WTC11 (cell line): ENCODE measurements around the gene PLA2G4A. TPM values are rescaled to one million over a fixed set of nuclear protein-coding genes. Genes with fewer than 3 reads are reported as not detected.

Experiments
- ATAC-seq: fragments of 200-7000 bp; cut with Tn5 transposase; 2 replicates; pipeline ENCODE4 v1.10.0; 2021; ENCODE audit warnings: mild to moderate bottlenecking, moderate library complexity
- CTCF ChIA-PET: fragments of 300-600 bp; sonication (Branson Sonifier 250); formaldehyde crosslinking; loops from one replicate; lab custom pipeline; 2021; ENCODE audit warnings: antibody characterized with exemption; lab: Charles Lee
- POLR2A ChIA-PET: fragments of 350-600 bp; sonication (Branson Sonifier 250); formaldehyde crosslinking; loops from one replicate; lab custom pipeline; 2021; ENCODE audit warnings: antibody characterized with exemption; lab: Charles Lee
- DNase-seq: peaks from one replicate; pipeline ENCODE4 v3.0.0; 2021; ENCODE audit warnings: low spot score
- H3K27ac Mint-ChIP-seq: 2 replicates; pipeline ENCODE4 v1.8.0; 2021; ENCODE audit warnings: mixed read lengths
- H3K27me3 Mint-ChIP-seq: 2 replicates; pipeline ENCODE4 v1.8.0; 2021; ENCODE audit warnings: low read depth, mild to moderate bottlenecking, moderate library complexity, mixed read lengths
- H3K36me3 Mint-ChIP-seq: 2 replicates; pipeline ENCODE4 v1.8.0; 2021; ENCODE audit warnings: mixed read lengths
- H3K4me1 Mint-ChIP-seq: 2 replicates; pipeline ENCODE4 v1.8.0; 2022; ENCODE audit warnings: mixed read lengths
- H3K4me3 Mint-ChIP-seq: 2 replicates; pipeline ENCODE4 v1.8.0; 2021; ENCODE audit warnings: mild to moderate bottlenecking, moderate library complexity, mixed read lengths
- H3K9me3 Mint-ChIP-seq: 2 replicates; pipeline ENCODE4 v1.8.0; 2021; ENCODE audit warnings: mixed read lengths
- E2F4 ChIP-seq: sonication (generic); formaldehyde crosslinking; IDR thresholded peaks from 2 replicates; pipeline ENCODE4 v1.8.1; 2022; ENCODE audit warnings: low read depth, mild to moderate bottlenecking, moderate library complexity, missing genetic modification reagents, borderline replicate concordance
- E2F5 ChIP-seq: sonication (generic); formaldehyde crosslinking; IDR thresholded peaks from 2 replicates; pipeline ENCODE4 v1.8.1; 2022; ENCODE audit warnings: mild to moderate bottlenecking, moderate library complexity, missing genetic modification reagents
- ELF4 ChIP-seq: sonication (generic); formaldehyde crosslinking; IDR thresholded peaks from 2 replicates; pipeline ENCODE4 v1.8.1; 2022; ENCODE audit warnings: low read depth, mild to moderate bottlenecking, moderate library complexity, missing genetic modification reagents
- EMX1 ChIP-seq: fragments of 250-450 bp; sonication (Bioruptor Pico); IDR thresholded peaks from 2 replicates; pipeline ENCODE4 v1.8.0; 2021; ENCODE audit warnings: mild to moderate bottlenecking
- ESRRA ChIP-seq: sonication (generic); formaldehyde crosslinking; IDR thresholded peaks from 2 replicates; pipeline ENCODE4 v1.8.1; 2022; ENCODE audit warnings: mild to moderate bottlenecking, missing genetic modification reagents, borderline replicate concordance
- FOXP1 ChIP-seq: sonication (generic); formaldehyde crosslinking; IDR thresholded peaks from 2 replicates; pipeline ENCODE4 v1.8.0; 2022; ENCODE audit warnings: missing genetic modification reagents, mild to moderate bottlenecking, moderate library complexity, borderline replicate concordance
- GTF2I ChIP-seq: fragments of 250-450 bp; sonication (Bioruptor Pico); conservative IDR thresholded peaks from 2 replicates; pipeline ENCODE4 v1.4.0; 2021; ENCODE audit warnings: mild to moderate bottlenecking
- IRF2 ChIP-seq: sonication (generic); formaldehyde crosslinking; IDR thresholded peaks from 2 replicates; pipeline ENCODE4 v1.8.0; 2022; ENCODE audit warnings: low read depth, missing genetic modification reagents, borderline replicate concordance
- PRRX2 ChIP-seq: fragments of 250-450 bp; sonication (Bioruptor Pico); IDR thresholded peaks from 2 replicates; pipeline ENCODE4 v1.8.0; 2021; ENCODE audit warnings: mild to moderate bottlenecking
- RELA ChIP-seq: sonication (generic); formaldehyde crosslinking; IDR thresholded peaks from 2 replicates; pipeline ENCODE4 v1.8.1; 2022; ENCODE audit warnings: missing genetic modification reagents, mild to moderate bottlenecking, borderline replicate concordance
- SMAD3 ChIP-seq: sonication (generic); formaldehyde crosslinking; IDR thresholded peaks from 2 replicates; pipeline ENCODE4 v1.8.0; 2022; ENCODE audit warnings: missing genetic modification reagents, mild to moderate bottlenecking, borderline replicate concordance
- ZMAT4 ChIP-seq: fragments of 250-450 bp; sonication (Bioruptor Pico); IDR thresholded peaks from 2 replicates; pipeline ENCODE4 v1.9.0; 2021; ENCODE audit warnings: mild to moderate bottlenecking
- ZNF121 ChIP-seq: sonication (generic); formaldehyde crosslinking; IDR thresholded peaks from 2 replicates; pipeline ENCODE4 v1.8.0; 2023; ENCODE audit warnings: missing genetic modification reagents
- ZNF263 ChIP-seq: sonication (generic); formaldehyde crosslinking; IDR thresholded peaks from 2 replicates; pipeline ENCODE4 v1.8.1; 2022; ENCODE audit warnings: low read depth, mild to moderate bottlenecking, moderate library complexity, missing genetic modification reagents
- total RNA-seq: library from RNA; stranded (reverse); gene quantifications from 3 replicates; pipeline ENCODE4 v1.2.3, GENCODE V29; 2021
- TF ChIP-seq, protein P1 (sequence below): sonication (generic); formaldehyde crosslinking; IDR thresholded peaks from 2 replicates; pipeline ENCODE4 v1.8.0; 2022; ENCODE audit warnings: mild to moderate bottlenecking, missing genetic modification reagents
- TF ChIP-seq, protein P2 (sequence below): sonication (generic); formaldehyde crosslinking; IDR thresholded peaks from 2 replicates; pipeline ENCODE4 v1.8.0; 2022; ENCODE audit warnings: mild to moderate bottlenecking, missing genetic modification reagents
- TF ChIP-seq, protein P3 (sequence below): sonication (generic); formaldehyde crosslinking; IDR thresholded peaks from 2 replicates; pipeline ENCODE4 v1.8.1; 2023; ENCODE audit warnings: mild to moderate bottlenecking, missing genetic modification reagents
- TF ChIP-seq, protein P4 (sequence below): sonication (generic); formaldehyde crosslinking; IDR thresholded peaks from 2 replicates; pipeline ENCODE4 v1.8.0; 2022; ENCODE audit warnings: missing genetic modification reagents

The PLA2G4A gene
- total RNA-seq, 1 experiment from 2014 or later: 1.3 TPM

- TF ChIP-seq IRF2 (no peak), E2F4 (CRISPR knock-in tag) (no peak), GTF2I (CRISPR knock-in tag) (no peak), SMAD3 (CRISPR knock-in tag) (no peak), ZNF263 (CRISPR knock-in tag) (no peak), ELF4 (CRISPR knock-in tag) (no peak), FOXP1 (CRISPR knock-in tag) (no peak), EMX1 (CRISPR knock-in tag) (no peak), ZNF121 (CRISPR knock-in tag) (no peak), RELA (CRISPR knock-in tag) (no peak), ZMAT4 (no peak), PRRX2 (no peak), E2F5 (CRISPR knock-in tag) (no peak), ESRRA (CRISPR knock-in tag) (no peak)
- TF ChIP-seq, protein P1, sequence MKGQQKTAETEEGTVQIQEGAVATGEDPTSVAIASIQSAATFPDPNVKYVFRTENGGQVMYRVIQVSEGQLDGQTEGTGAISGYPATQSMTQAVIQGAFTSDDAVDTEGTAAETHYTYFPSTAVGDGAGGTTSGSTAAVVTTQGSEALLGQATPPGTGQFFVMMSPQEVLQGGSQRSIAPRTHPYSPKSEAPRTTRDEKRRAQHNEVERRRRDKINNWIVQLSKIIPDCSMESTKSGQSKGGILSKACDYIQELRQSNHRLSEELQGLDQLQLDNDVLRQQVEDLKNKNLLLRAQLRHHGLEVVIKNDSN (CRISPR knock-in tag): no peak
- TF ChIP-seq, protein P2, sequence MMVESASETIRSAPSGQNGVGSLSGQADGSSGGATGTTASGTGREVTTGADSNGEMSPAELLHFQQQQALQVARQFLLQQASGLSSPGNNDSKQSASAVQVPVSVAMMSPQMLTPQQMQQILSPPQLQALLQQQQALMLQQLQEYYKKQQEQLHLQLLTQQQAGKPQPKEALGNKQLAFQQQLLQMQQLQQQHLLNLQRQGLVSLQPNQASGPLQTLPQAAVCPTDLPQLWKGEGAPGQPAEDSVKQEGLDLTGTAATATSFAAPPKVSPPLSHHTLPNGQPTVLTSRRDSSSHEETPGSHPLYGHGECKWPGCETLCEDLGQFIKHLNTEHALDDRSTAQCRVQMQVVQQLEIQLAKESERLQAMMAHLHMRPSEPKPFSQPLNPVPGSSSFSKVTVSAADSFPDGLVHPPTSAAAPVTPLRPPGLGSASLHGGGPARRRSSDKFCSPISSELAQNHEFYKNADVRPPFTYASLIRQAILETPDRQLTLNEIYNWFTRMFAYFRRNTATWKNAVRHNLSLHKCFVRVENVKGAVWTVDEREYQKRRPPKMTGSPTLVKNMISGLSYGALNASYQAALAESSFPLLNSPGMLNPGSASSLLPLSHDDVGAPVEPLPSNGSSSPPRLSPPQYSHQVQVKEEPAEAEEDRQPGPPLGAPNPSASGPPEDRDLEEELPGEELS: no peak
- TF ChIP-seq, protein P3, sequence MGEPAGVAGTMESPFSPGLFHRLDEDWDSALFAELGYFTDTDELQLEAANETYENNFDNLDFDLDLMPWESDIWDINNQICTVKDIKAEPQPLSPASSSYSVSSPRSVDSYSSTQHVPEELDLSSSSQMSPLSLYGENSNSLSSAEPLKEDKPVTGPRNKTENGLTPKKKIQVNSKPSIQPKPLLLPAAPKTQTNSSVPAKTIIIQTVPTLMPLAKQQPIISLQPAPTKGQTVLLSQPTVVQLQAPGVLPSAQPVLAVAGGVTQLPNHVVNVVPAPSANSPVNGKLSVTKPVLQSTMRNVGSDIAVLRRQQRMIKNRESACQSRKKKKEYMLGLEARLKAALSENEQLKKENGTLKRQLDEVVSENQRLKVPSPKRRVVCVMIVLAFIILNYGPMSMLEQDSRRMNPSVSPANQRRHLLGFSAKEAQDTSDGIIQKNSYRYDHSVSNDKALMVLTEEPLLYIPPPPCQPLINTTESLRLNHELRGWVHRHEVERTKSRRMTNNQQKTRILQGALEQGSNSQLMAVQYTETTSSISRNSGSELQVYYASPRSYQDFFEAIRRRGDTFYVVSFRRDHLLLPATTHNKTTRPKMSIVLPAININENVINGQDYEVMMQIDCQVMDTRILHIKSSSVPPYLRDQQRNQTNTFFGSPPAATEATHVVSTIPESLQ: no peak
- TF ChIP-seq, protein P4, sequence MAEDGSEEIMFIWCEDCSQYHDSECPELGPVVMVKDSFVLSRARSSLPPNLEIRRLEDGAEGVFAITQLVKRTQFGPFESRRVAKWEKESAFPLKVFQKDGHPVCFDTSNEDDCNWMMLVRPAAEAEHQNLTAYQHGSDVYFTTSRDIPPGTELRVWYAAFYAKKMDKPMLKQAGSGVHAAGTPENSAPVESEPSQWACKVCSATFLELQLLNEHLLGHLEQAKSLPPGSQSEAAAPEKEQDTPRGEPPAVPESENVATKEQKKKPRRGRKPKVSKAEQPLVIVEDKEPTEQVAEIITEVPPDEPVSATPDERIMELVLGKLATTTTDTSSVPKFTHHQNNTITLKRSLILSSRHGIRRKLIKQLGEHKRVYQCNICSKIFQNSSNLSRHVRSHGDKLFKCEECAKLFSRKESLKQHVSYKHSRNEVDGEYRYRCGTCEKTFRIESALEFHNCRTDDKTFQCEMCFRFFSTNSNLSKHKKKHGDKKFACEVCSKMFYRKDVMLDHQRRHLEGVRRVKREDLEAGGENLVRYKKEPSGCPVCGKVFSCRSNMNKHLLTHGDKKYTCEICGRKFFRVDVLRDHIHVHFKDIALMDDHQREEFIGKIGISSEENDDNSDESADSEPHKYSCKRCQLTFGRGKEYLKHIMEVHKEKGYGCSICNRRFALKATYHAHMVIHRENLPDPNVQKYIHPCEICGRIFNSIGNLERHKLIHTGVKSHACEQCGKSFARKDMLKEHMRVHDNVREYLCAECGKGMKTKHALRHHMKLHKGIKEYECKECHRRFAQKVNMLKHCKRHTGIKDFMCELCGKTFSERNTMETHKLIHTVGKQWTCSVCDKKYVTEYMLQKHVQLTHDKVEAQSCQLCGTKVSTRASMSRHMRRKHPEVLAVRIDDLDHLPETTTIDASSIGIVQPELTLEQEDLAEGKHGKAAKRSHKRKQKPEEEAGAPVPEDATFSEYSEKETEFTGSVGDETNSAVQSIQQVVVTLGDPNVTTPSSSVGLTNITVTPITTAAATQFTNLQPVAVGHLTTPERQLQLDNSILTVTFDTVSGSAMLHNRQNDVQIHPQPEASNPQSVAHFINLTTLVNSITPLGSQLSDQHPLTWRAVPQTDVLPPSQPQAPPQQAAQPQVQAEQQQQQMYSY (CRISPR knock-in tag): no peak
- H3K4me1 Mint-ChIP-seq: peaks cover 17% of the 10 kb centered on the region
Observed at GRCh38 chr1:186957314-186957713, 128.6 kb downstream of the PLA2G4A start.

More at GRCh38 chr1:186957314-186957713, 128.6 kb downstream of the PLA2G4A start:
- no peaks in the 10 kb centered on the region for H3K9me3 Mint-ChIP-seq
- DNase-seq: no peak
- ChIA-PET POLR2A (interaction anchor here (0.6 kb wide), 1 partner anchor 61 kb away, joined by 3 read pairs; no protein-coding TSS in a partner anchor), CTCF (interaction anchor here (1.4 kb wide), 1 partner anchor 40 kb away, joined by 3 read pairs; no protein-coding TSS in a partner anchor)
- H3K36me3 Mint-ChIP-seq: no peaks in the 10 kb centered on the region
- no peak overlapping the region for H3K27ac Mint-ChIP-seq
- ATAC-seq: peak; percentile 34; the same call in 1 of the 2 replicates
- H3K4me3 Mint-ChIP-seq: no peak overlapping the region
- H3K27me3 Mint-ChIP-seq: no peaks in the 10 kb centered on the region
